Measurements from ENCODE around the gene ATP13A2. TPM values are rescaled to one million over a fixed set of nuclear protein-coding genes. Genes with fewer than 3 reads are reported as not detected.
"Not testable (repeated sequence)": the region's sequence is repeated elsewhere in the genome, so short reads cannot be mapped to it uniquely, and the experiment has no call there.

The ATP13A2 gene
- total RNA-seq, 2 experiments from 2014 or later = 41.8 to 45.9 TPM

DNA sequence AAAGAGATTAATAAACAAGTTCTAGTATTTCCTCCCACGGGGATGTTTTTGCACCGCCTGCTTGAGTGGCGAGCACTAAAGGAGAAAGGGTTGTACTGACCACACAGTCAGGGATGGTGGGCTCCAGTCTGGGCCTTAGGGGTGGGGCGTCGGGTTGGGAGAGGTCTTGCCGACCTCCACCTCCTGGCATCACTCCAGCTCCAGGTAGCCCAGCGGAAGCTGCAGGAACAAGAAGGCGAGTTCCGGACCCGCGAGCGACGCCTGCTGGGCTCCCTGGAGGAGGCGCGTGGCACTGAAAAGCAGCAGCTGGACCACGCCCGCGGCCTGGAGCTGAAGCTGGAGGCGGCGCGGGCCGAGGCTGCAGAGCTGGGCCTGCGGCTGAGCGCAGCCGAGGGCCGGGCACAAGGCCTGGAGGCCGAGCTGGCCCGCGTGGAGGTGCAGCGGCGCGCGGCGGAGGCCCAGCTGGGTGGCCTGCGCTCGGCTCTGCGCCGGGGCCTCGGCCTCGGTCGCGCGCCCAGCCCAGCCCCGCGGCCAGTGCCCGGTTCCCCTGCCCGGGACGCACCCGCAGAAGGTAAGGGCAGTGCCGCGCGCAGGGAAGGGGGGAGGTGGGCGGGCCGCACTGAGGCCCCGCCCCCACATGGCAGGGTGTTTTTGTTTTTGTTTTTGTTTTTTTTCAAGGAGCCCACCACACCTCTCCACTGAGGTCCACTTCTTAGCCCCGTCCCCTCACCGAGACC lies 51.0 kb downstream of the ATP13A2 start:
- ChIA-PET POLR2A (interaction anchor here (1.0 to 1.1 kb wide), 2 partner anchors 56 to 86 kb away, joined by 3 to 4 read pairs; no protein-coding TSS in a partner anchor), CTCF (interaction anchor here (0.8 to 3.5 kb wide), 25 partner anchors 9 to 476 kb away, joined by 3 to 38 read pairs (median 4); partner anchors contain the start of gene CROCC)
- H3K4me3 Mint-ChIP-seq = peak overlapping the region; percentile 79
- H3K27me3 Mint-ChIP-seq = no peaks in the 10 kb centered on the region
- intact Hi-C loops (cut with micrococcal nuclease) = loop anchor here (2.0 to 5.0 kb wide), 2 partner anchors 50 to 92 kb away; partner anchors contain the start of genes ATP13A2 and SDHB
- no peaks in the 10 kb centered on the region for H3K9me3 Mint-ChIP-seq
- peaks cover 5% of the 10 kb centered on the region for H3K36me3 Mint-ChIP-seq
- DNase-seq = peak; percentile 91
- H3K27ac Mint-ChIP-seq = peak overlapping the region; percentile 42
- peaks cover 13% of the 10 kb centered on the region for H3K4me1 Mint-ChIP-seq (ENCODE audit: low read depth)

DNA sequence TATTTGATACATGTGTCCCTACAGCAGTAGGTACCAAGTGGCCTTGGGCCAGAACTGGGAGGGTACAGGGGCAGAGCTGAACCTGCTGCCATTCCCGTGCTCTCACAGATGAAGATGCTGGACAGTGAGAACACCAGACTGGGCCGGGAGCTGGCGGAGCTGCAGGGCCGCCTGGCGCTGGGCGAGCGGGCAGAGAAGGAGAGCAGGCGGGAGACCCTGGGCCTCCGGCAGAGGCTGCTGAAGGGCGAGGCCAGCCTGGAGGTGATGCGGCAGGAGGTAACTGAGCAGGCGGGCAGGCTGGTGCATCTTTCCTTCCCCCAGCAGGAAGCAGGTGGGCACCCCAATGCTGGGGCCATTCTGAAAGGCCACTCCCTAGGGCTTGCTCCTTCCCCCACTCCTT lies 53.3 kb downstream of the ATP13A2 start:
- intact Hi-C loops (cut with micrococcal nuclease) = no loop called here
- no peak for DNase-seq
- CTCF ChIA-PET = no interaction called here
- H3K27ac Mint-ChIP-seq = no peak overlapping the region
- no peak overlapping the region for H3K4me3 Mint-ChIP-seq
- H3K36me3 Mint-ChIP-seq = no peaks in the 10 kb centered on the region
- no peaks in the 10 kb centered on the region for H3K9me3 Mint-ChIP-seq
- H3K4me1 Mint-ChIP-seq (ENCODE audit: low read depth) = peaks cover 13% of the 10 kb centered on the region
- H3K27me3 Mint-ChIP-seq = no peaks in the 10 kb centered on the region
- POLR2A ChIA-PET = no interaction called here

GRCh38 chr1:16957731-16958130 lies 54.0 kb downstream of the ATP13A2 start:
- POLR2A ChIA-PET = no interaction called here
- H3K4me3 Mint-ChIP-seq = no peak overlapping the region
- CTCF ChIA-PET = no interaction called here

GRCh38 chr1:16956775-16957174 lies 55.0 kb downstream of the ATP13A2 start:
- ChIA-PET CTCF (no interaction called here), POLR2A (no interaction called here)
- Mint-ChIP-seq H3K9me3 (no peaks in the 10 kb centered on the region), H3K27me3 (no peaks in the 10 kb centered on the region), H3K36me3 (no peaks in the 10 kb centered on the region), H3K4me3 (no peak overlapping the region), H3K27ac (no peak overlapping the region), H3K4me1 (ENCODE audit: low read depth) (peaks cover 13% of the 10 kb centered on the region)
- intact Hi-C loops (cut with micrococcal nuclease) = no loop called here
- DNase-seq = no peak

More at GRCh38 chr1:16957731-16958130, 54.0 kb downstream of the ATP13A2 start:
- intact Hi-C loops (cut with micrococcal nuclease) = no loop called here
- Mint-ChIP-seq H3K9me3 (no peaks in the 10 kb centered on the region), H3K27ac (no peak overlapping the region), H3K27me3 (no peaks in the 10 kb centered on the region), H3K36me3 (no peaks in the 10 kb centered on the region), H3K4me1 (ENCODE audit: low read depth) (peaks cover 13% of the 10 kb centered on the region)
- DNase-seq = no peak

DNA sequence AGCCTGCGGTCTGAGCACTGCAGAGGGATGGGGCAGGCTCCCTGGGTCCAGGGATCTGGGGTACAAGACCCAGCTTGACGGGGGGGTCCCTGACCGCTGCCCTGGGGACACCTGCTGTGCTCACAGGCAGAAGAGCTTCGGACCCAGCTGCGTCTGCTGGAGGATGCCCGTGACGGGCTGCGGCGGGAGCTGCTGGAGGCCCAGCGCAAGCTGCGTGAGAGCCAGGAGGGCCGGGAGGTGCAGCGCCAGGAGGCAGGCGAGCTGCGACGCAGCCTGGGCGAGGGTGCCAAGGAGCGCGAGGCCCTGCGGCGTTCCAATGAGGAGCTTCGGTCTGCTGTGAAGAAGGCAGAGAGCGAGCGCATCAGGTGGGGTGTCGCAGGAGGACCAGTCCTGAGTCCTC lies 56.5 kb downstream of the ATP13A2 start:
- POLR2A ChIA-PET = no interaction called here
- Mint-ChIP-seq H3K27me3 (no peaks in the 10 kb centered on the region), H3K36me3 (no peaks in the 10 kb centered on the region), H3K9me3 (no peaks in the 10 kb centered on the region), H3K4me1 (ENCODE audit: low read depth) (peaks cover 1% of the 10 kb centered on the region), H3K4me3 (no peak overlapping the region), H3K27ac (no peak overlapping the region)
- DNase-seq = no peak
- CTCF ChIA-PET = interaction anchor here (1.1 to 1.3 kb wide), 3 partner anchors 10 to 334 kb away, joined by 4 to 6 read pairs (median 4); no protein-coding TSS in a partner anchor
- intact Hi-C loops (cut with micrococcal nuclease) = no loop called here

- intact Hi-C loops (cut with micrococcal nuclease) = no loop called here
- ChIA-PET CTCF (no interaction called here), POLR2A (no interaction called here)
- H3K27ac Mint-ChIP-seq = no peak overlapping the region
- DNase-seq = no peak
- no peaks in the 10 kb centered on the region for H3K9me3 Mint-ChIP-seq
- H3K4me3 Mint-ChIP-seq = no peak overlapping the region
- H3K36me3 Mint-ChIP-seq = no peaks in the 10 kb centered on the region
- H3K4me1 Mint-ChIP-seq (ENCODE audit: low read depth) = no peaks in the 10 kb centered on the region
- H3K27me3 Mint-ChIP-seq = no peaks in the 10 kb centered on the region
Observed at GRCh38 chr1:16954579-16954978, 57.1 kb downstream of the ATP13A2 start.

DNA sequence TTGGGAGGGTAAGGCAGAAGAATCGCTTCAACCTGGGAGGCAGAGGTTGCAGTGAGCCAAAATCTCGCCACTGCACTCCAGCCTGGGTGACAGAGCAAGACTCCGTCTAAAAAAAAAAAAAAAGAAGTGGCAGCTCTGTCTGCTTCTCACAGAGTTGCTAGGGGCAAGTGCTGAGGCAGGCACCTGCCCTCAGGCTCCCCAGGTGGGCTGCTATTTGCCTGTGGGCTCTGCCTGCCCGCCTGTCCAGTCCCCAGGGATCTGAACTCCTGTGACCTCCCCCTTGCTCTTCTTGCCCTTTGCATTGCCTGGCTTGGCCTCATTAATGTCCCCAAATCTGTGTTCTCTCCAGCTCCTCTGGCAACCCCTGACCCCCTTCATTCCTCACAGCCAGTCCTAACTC lies 59.4 kb downstream of the ATP13A2 start:
- POLR2A ChIA-PET = not testable (repeated sequence)

GRCh38 chr1:16949026-16949425 lies 62.7 kb downstream of the ATP13A2 start:
- H3K4me3 Mint-ChIP-seq; H3K9me3 Mint-ChIP-seq; POLR2A ChIA-PET; DNase-seq; H3K27ac Mint-ChIP-seq; intact Hi-C loops (cut with micrococcal nuclease); H3K4me1 Mint-ChIP-seq (ENCODE audit: low read depth); H3K27me3 Mint-ChIP-seq; H3K36me3 Mint-ChIP-seq: not testable (repeated sequence)
- CTCF ChIA-PET = interaction anchor here (0.9 to 1.3 kb wide), 3 partner anchors 11 to 126 kb away, joined by 4 to 6 read pairs (median 6); no protein-coding TSS in a partner anchor

More for the DNA sequence above, 59.4 kb downstream of the ATP13A2 start:
- intact Hi-C loops (cut with micrococcal nuclease); H3K4me3 Mint-ChIP-seq; H3K36me3 Mint-ChIP-seq; H3K27ac Mint-ChIP-seq; H3K4me1 Mint-ChIP-seq (ENCODE audit: low read depth); H3K9me3 Mint-ChIP-seq; DNase-seq; H3K27me3 Mint-ChIP-seq: not testable (repeated sequence)
- CTCF ChIA-PET = interaction anchor here (0.5 to 3.1 kb wide), 18 partner anchors 9 to 691 kb away, joined by 3 to 38 read pairs (median 5); no protein-coding TSS in a partner anchor

- H3K4me3 Mint-ChIP-seq; H3K4me1 Mint-ChIP-seq (ENCODE audit: low read depth); POLR2A ChIA-PET; H3K27ac Mint-ChIP-seq; DNase-seq; H3K27me3 Mint-ChIP-seq; H3K36me3 Mint-ChIP-seq; intact Hi-C loops (cut with micrococcal nuclease); H3K9me3 Mint-ChIP-seq: not testable (repeated sequence)
- CTCF ChIA-PET = interaction anchor here (0.9 to 2.2 kb wide), 2 partner anchors 12 to 327 kb away, joined by 3 to 10 read pairs; no protein-coding TSS in a partner anchor
Observed at GRCh38 chr1:16948282-16948891, 63.3 kb downstream of the ATP13A2 start.

DNA sequence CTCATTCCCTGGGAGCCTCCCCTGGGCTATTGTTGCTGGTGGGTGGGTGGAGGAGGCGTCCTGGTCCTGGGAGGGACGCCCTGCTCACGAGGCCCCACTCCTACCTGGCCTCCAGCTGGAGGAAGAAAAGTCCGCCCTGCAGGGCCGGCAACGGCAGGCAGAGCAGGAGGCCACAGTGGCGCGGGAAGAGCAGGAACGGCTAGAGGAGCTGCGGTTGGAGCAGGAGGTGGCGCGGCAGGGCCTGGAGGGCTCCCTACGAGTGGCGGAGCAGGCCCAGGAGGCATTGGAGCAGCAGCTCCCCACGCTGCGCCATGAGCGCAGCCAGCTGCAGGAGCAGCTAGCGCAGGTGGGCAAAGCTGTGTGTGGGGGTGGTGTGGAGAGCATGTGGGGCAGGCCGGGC lies 65.1 kb downstream of the ATP13A2 start:
- intact Hi-C loops (cut with micrococcal nuclease) = no loop called here
- no peak for DNase-seq
- ChIA-PET CTCF (interaction anchor here (2.2 kb wide), 1 partner anchor 326 kb away, joined by 10 read pairs; no protein-coding TSS in a partner anchor), POLR2A (interaction anchor here (0.6 to 0.8 kb wide), 2 partner anchors 41 to 326 kb away, joined by 3 read pairs; no protein-coding TSS in a partner anchor)
- Mint-ChIP-seq H3K27me3 (no peaks in the 10 kb centered on the region), H3K27ac (no peak overlapping the region), H3K36me3 (no peaks in the 10 kb centered on the region), H3K4me3 (no peak overlapping the region), H3K9me3 (no peaks in the 10 kb centered on the region), H3K4me1 (ENCODE audit: low read depth) (no peaks in the 10 kb centered on the region)

DNA sequence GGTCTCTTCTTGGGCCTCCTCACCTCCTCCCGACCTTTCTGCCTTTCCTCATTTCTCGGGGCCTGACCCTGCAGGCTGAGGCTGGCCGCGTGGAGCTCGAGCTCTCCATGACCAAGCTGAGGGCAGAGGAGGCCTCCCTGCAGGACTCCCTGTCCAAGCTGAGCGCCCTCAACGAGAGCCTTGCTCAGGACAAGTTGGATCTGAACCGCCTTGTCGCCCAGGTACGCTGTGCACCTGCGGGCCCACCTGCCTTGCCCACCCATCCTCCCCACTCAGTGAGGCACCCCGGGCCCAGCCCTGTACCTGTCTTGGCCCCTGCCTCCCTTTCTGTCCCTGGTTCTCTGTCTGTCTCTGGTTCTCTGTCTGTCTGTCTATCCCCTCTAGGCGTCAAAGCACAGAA lies 65.5 kb downstream of the ATP13A2 start:
- H3K27ac Mint-ChIP-seq; intact Hi-C loops (cut with micrococcal nuclease); H3K27me3 Mint-ChIP-seq; DNase-seq; H3K4me3 Mint-ChIP-seq; H3K9me3 Mint-ChIP-seq; H3K36me3 Mint-ChIP-seq; H3K4me1 Mint-ChIP-seq (ENCODE audit: low read depth): not testable (repeated sequence)
- CTCF ChIA-PET = interaction anchor here (2.2 kb wide), 1 partner anchor 325 kb away, joined by 10 read pairs; no protein-coding TSS in a partner anchor
- POLR2A ChIA-PET = interaction anchor here (0.8 kb wide), 1 partner anchor 41 kb away, joined by 3 read pairs; no protein-coding TSS in a partner anchor

- H3K36me3 Mint-ChIP-seq; POLR2A ChIA-PET; intact Hi-C loops (cut with micrococcal nuclease): not testable (repeated sequence)
Observed at GRCh38 chr1:16945512-16945911, 66.2 kb downstream of the ATP13A2 start.

More at GRCh38 chr1:16945512-16945911, 66.2 kb downstream of the ATP13A2 start:
- H3K9me3 Mint-ChIP-seq; H3K4me3 Mint-ChIP-seq; CTCF ChIA-PET; H3K4me1 Mint-ChIP-seq (ENCODE audit: low read depth); H3K27ac Mint-ChIP-seq; DNase-seq; H3K27me3 Mint-ChIP-seq: not testable (repeated sequence)

Data from activated CD4-positive, alpha-beta memory T cell treated with anti-CD3 and anti-CD28 coated beads for 36 hours (primary cell).